Neuronal stem cell (in vitro differentiated cells): Measurements from ENCODE around the gene UBE2S.
"Not testable (repeated sequence)": the region's sequence is repeated elsewhere in the genome, so short reads cannot be mapped to it uniquely, and the experiment has no call there.

Source experiments
- DNase-seq: peaks from one replicate; pipeline ENCODE4 v3.0.0-alpha.2; 2013; ENCODE audit warnings: low spot score
- H2AFZ ChIP-seq: one replicate; pipeline ENCODE4 v1.6.1; 2013; ENCODE audit warnings: mild to moderate bottlenecking, low read length, inconsistent platforms
- H2AK5ac ChIP-seq: 2 replicates; pipeline ENCODE4 v1.6.1; 2013; ENCODE audit warnings: low read depth, mild to moderate bottlenecking, inconsistent platforms, low read length, moderate library complexity, mixed read lengths
- H2BK120ac ChIP-seq: 2 replicates; pipeline ENCODE4 v1.6.1; 2013; ENCODE audit warnings: low read depth, mild to moderate bottlenecking, inconsistent platforms, low read length, moderate library complexity, mixed read lengths
- H2BK12ac ChIP-seq: one replicate; pipeline ENCODE4 v1.6.1; 2013; ENCODE audit warnings: low read length, inconsistent platforms
- H2BK15ac ChIP-seq: 2 replicates; pipeline ENCODE4 v1.6.1; 2013; ENCODE audit warnings: mild to moderate bottlenecking, low read length, inconsistent platforms, mixed read lengths
- H2BK5ac ChIP-seq: one replicate; pipeline ENCODE4 v1.6.1; 2013; ENCODE audit warnings: inconsistent platforms, mild to moderate bottlenecking, low read length, moderate library complexity
- H3K14ac ChIP-seq: one replicate; pipeline ENCODE4 v1.6.1; 2013; ENCODE audit warnings: low read length, inconsistent platforms
- H3K18ac ChIP-seq: 2 replicates; pipeline ENCODE4 v1.6.1; 2013; ENCODE audit warnings: low read length, inconsistent platforms
- H3K23ac ChIP-seq: 2 replicates; pipeline ENCODE4 v1.6.1; 2013; ENCODE audit warnings: low read depth, mild to moderate bottlenecking, mixed read lengths, low read length, inconsistent platforms; ENCODE audit not compliant: poor library complexity
- H3K27ac ChIP-seq: replicated peaks from 3 replicates; pipeline ENCODE4 v1.5.1; 2013; ENCODE audit warnings: low read length, inconsistent platforms
- H3K27me3 ChIP-seq, 3 experiments: 2 replicates each; pipeline ENCODE4 v1.6.1; 2013; ENCODE audit warnings: low read length in 3 of 3, mild to moderate bottlenecking in 2 of 3, inconsistent platforms in 1 of 3, low read depth in 1 of 3, mixed read lengths in 1 of 3, moderate library complexity in 1 of 3; ENCODE audit not compliant: control insufficient read depth in 3 of 3, insufficient read depth in 3 of 3
- H3K36me3 ChIP-seq, 2 donors: replicated peaks in 1 of 2; 2 replicates each; pipeline ENCODE4 v1.6.1; 2013; ENCODE audit warnings: low read length in 2 of 2; ENCODE audit not compliant: control insufficient read depth in 2 of 2, insufficient read depth in 2 of 2
- H3K4ac ChIP-seq: 2 replicates; pipeline ENCODE4 v1.6.1; 2013; ENCODE audit warnings: inconsistent platforms, mild to moderate bottlenecking, low read length, moderate library complexity
- H3K4me1 ChIP-seq, 2 donors: 1 replicate in 1 of 2; 2 replicates in 1 of 2; pipeline ENCODE4 v1.6.1; 2013; ENCODE audit warnings: low read length in 2 of 2, low read depth in 1 of 2; ENCODE audit not compliant: control insufficient read depth in 2 of 2, insufficient read depth in 1 of 2
- H3K4me2 ChIP-seq: one replicate; pipeline ENCODE4 v1.6.1; 2013; ENCODE audit warnings: mild to moderate bottlenecking, low read length, inconsistent platforms; ENCODE audit not compliant: insufficient read depth, poor library complexity, severe bottlenecking
- H3K4me3 ChIP-seq, 2 donors: 2 replicates each; pipeline ENCODE4 v1.5.1; 2013; ENCODE audit warnings: low read length in 2 of 2, mild to moderate bottlenecking in 2 of 2, inconsistent platforms in 1 of 2, moderate library complexity in 1 of 2
- H3K79me1 ChIP-seq: one replicate; pipeline ENCODE4 v1.6.1; 2013; ENCODE audit warnings: low read depth, mild to moderate bottlenecking, inconsistent platforms, low read length, moderate library complexity
- H3K9ac ChIP-seq: one replicate; pipeline ENCODE4 v1.6.1; 2013; ENCODE audit warnings: mild to moderate bottlenecking, low read depth, low read length, inconsistent platforms; ENCODE audit not compliant: poor library complexity
- H3K9me3 ChIP-seq, 2 donors: replicated peaks in 1 of 2; 2 replicates each; pipeline versions ENCODE3 to v1.6.1; 2013; ENCODE audit warnings: low read length in 2 of 2, mild to moderate bottlenecking in 2 of 2, inconsistent platforms in 1 of 2, low read depth in 1 of 2, mixed read lengths in 1 of 2, moderate library complexity in 1 of 2; ENCODE audit not compliant: control insufficient read depth in 2 of 2, insufficient read depth in 1 of 2
- H4K8ac ChIP-seq: one replicate; pipeline ENCODE4 v1.6.1; 2013; ENCODE audit warnings: low read depth, mild to moderate bottlenecking, inconsistent platforms, low read length, moderate library complexity
- H4K91ac ChIP-seq: one replicate; pipeline ENCODE4 v1.6.1; 2013; ENCODE audit warnings: low read length, low read depth, mild to moderate bottlenecking, inconsistent platforms; ENCODE audit not compliant: poor library complexity
- WGBS, 2 donors: extraction: QIAGEN DNeasy Blood & Tissue Kit; methylation state at CpG; one replicate each; pipeline ENCODE4 v1.1.7; 2013; ENCODE audit warnings: missing lambda C conversion rate in 2 of 2, mixed read lengths in 1 of 2; ENCODE audit not compliant: insufficient read length in 2 of 2, insufficient replicate concordance in 1 of 2; ENCODE audit errors: extremely low coverage in 2 of 2; 5-methylcytosine and 5-hydroxymethylcytosine counted together

Gene UBE2S

DNA sequence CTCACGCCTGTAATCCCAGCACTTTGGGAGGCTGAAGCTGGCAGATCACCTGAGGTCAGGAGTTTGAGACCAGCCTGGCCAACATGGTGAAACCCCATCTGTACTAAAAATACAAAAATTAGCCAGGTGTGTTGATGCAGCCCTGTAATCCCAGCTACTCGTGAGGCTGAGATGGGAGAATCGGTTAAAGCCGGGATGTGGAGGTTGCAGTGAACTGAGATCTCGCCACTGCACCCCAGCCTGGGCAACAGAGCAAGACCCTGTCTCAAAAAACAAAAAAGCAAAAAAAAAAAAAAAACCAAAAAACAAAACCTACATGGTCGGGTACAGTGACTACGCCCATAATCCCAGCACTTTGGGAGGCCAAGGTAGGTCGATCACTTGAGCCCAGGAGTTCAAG lies 1.6 kb upstream of the UBE2S start:
- H2BK120ac ChIP-seq, H2AFZ ChIP-seq, H2BK12ac ChIP-seq, H3K18ac ChIP-seq, H3K4ac ChIP-seq, H3K27ac ChIP-seq, H3K14ac ChIP-seq, H3K23ac ChIP-seq, H4K8ac ChIP-seq, H3K4me3 ChIP-seq, H3K79me1 ChIP-seq, H2BK15ac ChIP-seq, H3K27me3 ChIP-seq, H3K4me2 ChIP-seq, H2BK5ac ChIP-seq, H4K91ac ChIP-seq, DNase-seq, H3K9ac ChIP-seq, H2AK5ac ChIP-seq: not testable (repeated sequence)
- peaks cover 19 to 20% of the 10 kb centered on the region in 2 donors for H3K4me1 ChIP-seq
- peaks cover 19 to 25% of the 10 kb centered on the region in 2 donors for H3K36me3 ChIP-seq
- peaks cover 5 to 19% of the 10 kb centered on the region in 2 donors for H3K9me3 ChIP-seq
- no CpG with 5 or more reads among the region's 8 CpGs for WGBS, 2 donors

DNA sequence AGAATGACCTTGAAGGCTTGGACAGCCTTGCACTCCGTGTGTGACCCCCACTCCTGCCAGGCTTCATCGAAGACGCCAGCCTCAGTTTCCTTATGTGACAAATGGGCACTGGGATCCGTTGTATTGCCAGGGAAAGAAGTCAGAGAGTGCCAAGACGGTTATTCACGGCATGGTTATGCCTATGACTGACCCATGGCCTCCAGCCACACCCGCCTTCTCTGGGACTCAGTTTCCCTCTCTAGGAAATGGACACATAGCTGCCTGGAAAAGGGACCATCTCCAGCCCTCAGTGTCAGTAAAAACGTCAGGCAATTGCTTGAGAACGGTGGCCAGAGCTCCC lies 915 bp upstream of the UBE2S start:
- no CpG with 5 or more reads among the region's 9 CpGs for WGBS, 2 donors
- Histone ChIP-seq H3K27ac (peak overlapping the region; percentile 97), H3K23ac (no peak overlapping the region), H3K14ac (no peak overlapping the region), H3K79me1 (peaks cover 9% of the 10 kb centered on the region), H3K4me2 (peak overlapping the region; percentile 63), H2BK120ac (no peak overlapping the region), H3K4ac (peak overlapping the region; percentile 28), H2BK15ac (peak overlapping the region; percentile 13), H3K27me3 (no peaks in the 10 kb centered on the region), H4K8ac (peak overlapping the region; percentile 99), H2AFZ (peak overlapping the region; percentile 94), H3K4me1 (peaks cover 19 to 20% of the 10 kb centered on the region in 2 donors), H3K9me3 (peaks cover 5 to 19% of the 10 kb centered on the region in 2 donors), H3K18ac (peak overlapping the region; percentile 68), H3K4me3 (peak overlapping the region; percentile 33 to 38), H2BK12ac (no peak overlapping the region), H4K91ac (peak overlapping the region; percentile 39), H3K36me3 (peaks cover 23 to 31% of the 10 kb centered on the region in 2 donors), H2BK5ac (no peak overlapping the region), H3K9ac (no peak overlapping the region), H2AK5ac (peak overlapping the region; percentile 95)
- DNase-seq = no peak

DNA sequence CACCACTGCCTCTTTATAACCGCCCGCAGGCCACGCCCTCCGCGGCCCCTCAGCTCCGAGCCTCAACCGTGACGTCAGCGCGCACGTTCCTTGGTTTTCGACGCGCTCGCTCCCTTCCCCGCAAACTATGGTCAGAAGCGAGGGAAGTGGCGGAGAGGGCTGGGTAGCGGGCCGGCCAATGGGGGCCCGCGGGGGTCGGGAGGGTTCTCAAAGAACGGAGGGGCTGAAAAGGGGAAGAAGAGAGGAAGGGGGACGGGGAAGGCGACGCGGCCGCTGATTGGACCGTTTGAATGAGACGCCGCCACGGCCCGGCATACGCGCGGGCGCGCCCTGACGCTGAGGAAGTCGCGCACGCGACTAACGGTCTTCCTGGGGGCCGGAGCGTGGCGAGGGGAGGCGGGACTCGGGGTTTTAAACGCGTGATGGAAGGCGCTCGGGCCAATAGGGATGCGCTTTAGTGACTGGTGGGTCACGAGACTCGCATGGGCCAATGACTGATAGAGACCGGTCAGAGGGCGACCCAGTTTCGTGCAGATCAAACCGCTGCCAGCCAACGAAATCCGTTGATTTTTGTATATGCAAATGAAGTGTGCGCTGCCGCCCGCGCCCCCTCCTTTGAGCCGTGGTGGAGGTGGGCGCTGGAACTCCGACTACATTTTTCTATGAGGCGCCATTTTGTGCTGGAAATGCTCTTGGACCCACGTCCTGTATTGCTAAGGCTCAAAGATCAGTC lies 378 bp upstream of the UBE2S start:
- peak; percentile 98 for DNase-seq
- no peak overlapping the region for H2BK12ac ChIP-seq
- H2BK5ac ChIP-seq = peak overlapping the region; percentile 88
- H2BK15ac ChIP-seq = peak overlapping the region; percentile 13
- no peak overlapping the region for H3K14ac ChIP-seq
- peak overlapping the region; percentile 98 for H3K23ac ChIP-seq
- H4K91ac ChIP-seq = peak overlapping the region; percentile 90
- peak overlapping the region; percentile 98 for H3K27ac ChIP-seq
- no peak overlapping the region for H2BK120ac ChIP-seq
- peak overlapping the region; percentile 94 for H2AFZ ChIP-seq
- H3K4ac ChIP-seq = no peak overlapping the region
- peak overlapping the region; percentile 95 for H2AK5ac ChIP-seq
- no CpG with 5 or more reads among the region's 72 CpGs for WGBS, 2 donors
- H3K9me3 ChIP-seq = peaks cover 5 to 19% of the 10 kb centered on the region in 2 donors
- H3K4me2 ChIP-seq = peak overlapping the region; percentile 86
- H3K27me3 ChIP-seq = no peaks in the 10 kb centered on the region
- H3K9ac ChIP-seq = peak overlapping the region; percentile 51
- peak overlapping the region; percentile 99 for H4K8ac ChIP-seq
- H3K79me1 ChIP-seq = peaks cover 9% of the 10 kb centered on the region
- H3K4me1 ChIP-seq = peaks cover 19 to 20% of the 10 kb centered on the region in 2 donors
- H3K4me3 ChIP-seq = peak overlapping the region; percentile 76 to 98
- H3K36me3 ChIP-seq = peaks cover 28 to 36% of the 10 kb centered on the region in 2 donors
- H3K18ac ChIP-seq = peak overlapping the region; percentile 94

DNA sequence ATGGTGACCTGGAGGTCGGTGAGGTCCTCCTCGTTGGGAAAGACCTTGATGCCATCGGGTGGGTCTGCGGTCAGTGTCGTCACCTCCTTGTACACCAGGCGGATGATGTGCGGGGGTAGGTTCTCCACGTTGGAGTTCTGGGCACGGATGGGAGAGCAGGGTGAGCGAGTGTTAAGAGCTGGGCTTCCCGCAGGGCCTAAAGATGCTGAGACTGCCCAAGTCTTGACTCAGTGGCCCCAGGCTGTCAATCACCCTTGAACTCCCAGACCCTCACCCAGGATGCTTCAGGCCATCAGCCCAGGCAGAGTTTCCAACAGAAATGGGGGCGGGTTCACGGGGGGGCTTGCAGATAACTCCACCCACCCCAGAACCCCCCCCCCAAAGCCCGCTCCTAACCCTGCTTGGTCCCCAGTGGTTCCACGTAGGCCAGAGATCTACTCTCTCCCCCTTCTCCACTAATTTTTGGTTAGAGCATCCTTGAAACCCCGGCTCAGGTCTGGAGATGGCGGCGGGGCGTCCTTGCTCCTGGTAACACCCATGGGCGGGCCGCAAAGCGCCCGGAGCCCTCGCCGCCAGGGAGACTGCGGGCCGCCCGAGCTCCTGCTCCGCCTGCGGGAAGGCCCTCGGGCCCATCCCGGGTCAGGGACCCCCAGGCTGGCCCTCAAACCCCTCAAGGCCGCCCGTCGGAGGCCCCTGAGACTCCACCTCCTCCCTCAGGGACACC lies 600 bp downstream of the UBE2S start:
- Histone ChIP-seq H3K4ac (no peak overlapping the region), H2AK5ac (peak overlapping the region; percentile 74), H3K4me1 (peaks cover 19 to 20% of the 10 kb centered on the region in 2 donors), H3K36me3 (peaks cover 38 to 46% of the 10 kb centered on the region in 2 donors), H3K9me3 (peaks cover 5 to 19% of the 10 kb centered on the region in 2 donors), H3K18ac (peak overlapping the region; percentile 92), H3K14ac (no peak overlapping the region), H3K23ac (peak overlapping the region; percentile 98), H2AFZ (no peak overlapping the region), H2BK5ac (peak overlapping the region; percentile 88), H3K4me3 (peak overlapping the region; percentile 76 to 98), H3K27me3 (no peaks in the 10 kb centered on the region), H2BK15ac (no peak overlapping the region), H3K79me1 (peaks cover 15% of the 10 kb centered on the region), H3K4me2 (peak overlapping the region; percentile 86), H3K27ac (peak overlapping the region; percentile 98), H2BK12ac (no peak overlapping the region), H2BK120ac (no peak overlapping the region), H3K9ac (peak overlapping the region; percentile 94), H4K8ac (no peak overlapping the region), H4K91ac (no peak overlapping the region)
- WGBS, 2 donors = no CpG with 5 or more reads among the region's 35 CpGs
- no peak for DNase-seq
